ENCODE data around the gene SOX5. TPM values are rescaled to one million over a fixed set of nuclear protein-coding genes. Genes with fewer than 3 reads are reported as not detected.

The SOX5 gene
- polyA plus RNA-seq, 1 of the 3 experiments (the other 2 are of a cell fraction) = 0.21 TPM

DNA sequence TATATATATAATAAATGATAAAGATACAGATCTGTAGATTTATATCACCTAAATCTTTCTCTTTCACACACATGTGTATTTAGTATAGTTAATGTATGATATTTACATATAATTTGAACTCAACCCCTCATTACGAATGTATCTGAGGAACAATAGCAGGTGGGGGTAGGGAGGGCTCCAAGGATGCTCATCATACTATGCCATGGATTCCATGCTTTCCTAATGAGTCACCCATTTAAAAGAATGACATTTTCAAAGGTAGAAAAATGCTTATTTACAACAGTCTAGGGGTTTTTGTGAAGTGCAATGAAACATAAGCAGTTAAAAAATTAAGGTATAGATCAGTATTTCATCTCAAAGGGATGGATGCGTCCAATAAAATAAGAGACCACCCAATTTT is 181.6 kb downstream of the SOX5 start:
- Histone ChIP-seq H3F3A (replicated peaks; ENCODE audit: insufficient read depth) (no peaks in the 10 kb centered on the region), H3K9ac (no peak overlapping the region), H3K9me2 (no peaks in the 10 kb centered on the region), H3K9me3 (no peaks in the 10 kb centered on the region), H3K79me2 (ENCODE audit: insufficient read depth) (no peaks in the 10 kb centered on the region), H3K4me1 (ENCODE audit: control insufficient read depth in 1 of 2, insufficient read depth in 2 of 2, low read depth in 1 of 2, low read length in 1 of 2) (no peaks in the 10 kb centered on the region), H3K36me3 (replicated peaks in 1 of 2; ENCODE audit: control insufficient read depth in 1 of 2, insufficient read depth in 2 of 2, low read length in 1 of 2) (peaks cover 0 to 4% of the 10 kb centered on the region in 2 experiments), H3K4me2 (no peak overlapping the region), H4K20me1 (ENCODE audit: insufficient read depth) (no peaks in the 10 kb centered on the region), H3K27ac (ENCODE audit: low read depth in 2 of 2, low read length in 1 of 2) (no peak overlapping the region), H3K4me3 (ENCODE audit: low read depth in 2 of 2, low read length in 1 of 2) (no peak overlapping the region), H3K27me3 (ENCODE audit: insufficient read depth) (no peaks in the 10 kb centered on the region), H2AFZ (ENCODE audit: low read depth) (no peak overlapping the region)
- ChIA-PET CTCF (no interaction called here), POLR2A (no interaction called here)
- 63% methylated on average over 2 of the region's 2 CpGs for WGBS (ENCODE audit: low lambda C conversion rate)
- TF ChIP-seq ELF1 (IDR thresholded peaks at IDR 0.05) (no peak), SIN3A (IDR thresholded peaks at IDR 0.05; ENCODE audit: borderline replicate concordance, low read depth, low read length) (no peak)
- TF ChIP-seq, protein P1, sequence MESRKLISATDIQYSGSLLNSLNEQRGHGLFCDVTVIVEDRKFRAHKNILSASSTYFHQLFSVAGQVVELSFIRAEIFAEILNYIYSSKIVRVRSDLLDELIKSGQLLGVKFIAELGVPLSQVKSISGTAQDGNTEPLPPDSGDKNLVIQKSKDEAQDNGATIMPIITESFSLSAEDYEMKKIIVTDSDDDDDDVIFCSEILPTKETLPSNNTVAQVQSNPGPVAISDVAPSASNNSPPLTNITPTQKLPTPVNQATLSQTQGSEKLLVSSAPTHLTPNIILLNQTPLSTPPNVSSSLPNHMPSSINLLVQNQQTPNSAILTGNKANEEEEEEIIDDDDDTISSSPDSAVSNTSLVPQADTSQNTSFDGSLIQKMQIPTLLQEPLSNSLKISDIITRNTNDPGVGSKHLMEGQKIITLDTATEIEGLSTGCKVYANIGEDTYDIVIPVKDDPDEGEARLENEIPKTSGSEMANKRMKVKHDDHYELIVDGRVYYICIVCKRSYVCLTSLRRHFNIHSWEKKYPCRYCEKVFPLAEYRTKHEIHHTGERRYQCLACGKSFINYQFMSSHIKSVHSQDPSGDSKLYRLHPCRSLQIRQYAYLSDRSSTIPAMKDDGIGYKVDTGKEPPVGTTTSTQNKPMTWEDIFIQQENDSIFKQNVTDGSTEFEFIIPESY (IDR thresholded peaks at IDR 0.05; ENCODE audit: borderline replicate concordance, low read depth) = no peak
- TF ChIP-seq, protein P2, sequence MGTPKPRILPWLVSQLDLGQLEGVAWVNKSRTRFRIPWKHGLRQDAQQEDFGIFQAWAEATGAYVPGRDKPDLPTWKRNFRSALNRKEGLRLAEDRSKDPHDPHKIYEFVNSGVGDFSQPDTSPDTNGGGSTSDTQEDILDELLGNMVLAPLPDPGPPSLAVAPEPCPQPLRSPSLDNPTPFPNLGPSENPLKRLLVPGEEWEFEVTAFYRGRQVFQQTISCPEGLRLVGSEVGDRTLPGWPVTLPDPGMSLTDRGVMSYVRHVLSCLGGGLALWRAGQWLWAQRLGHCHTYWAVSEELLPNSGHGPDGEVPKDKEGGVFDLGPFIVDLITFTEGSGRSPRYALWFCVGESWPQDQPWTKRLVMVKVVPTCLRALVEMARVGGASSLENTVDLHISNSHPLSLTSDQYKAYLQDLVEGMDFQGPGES (IDR thresholded peaks at IDR 0.05; ENCODE audit: low read depth, low read length) = no peak
- TF ChIP-seq, protein P3, sequence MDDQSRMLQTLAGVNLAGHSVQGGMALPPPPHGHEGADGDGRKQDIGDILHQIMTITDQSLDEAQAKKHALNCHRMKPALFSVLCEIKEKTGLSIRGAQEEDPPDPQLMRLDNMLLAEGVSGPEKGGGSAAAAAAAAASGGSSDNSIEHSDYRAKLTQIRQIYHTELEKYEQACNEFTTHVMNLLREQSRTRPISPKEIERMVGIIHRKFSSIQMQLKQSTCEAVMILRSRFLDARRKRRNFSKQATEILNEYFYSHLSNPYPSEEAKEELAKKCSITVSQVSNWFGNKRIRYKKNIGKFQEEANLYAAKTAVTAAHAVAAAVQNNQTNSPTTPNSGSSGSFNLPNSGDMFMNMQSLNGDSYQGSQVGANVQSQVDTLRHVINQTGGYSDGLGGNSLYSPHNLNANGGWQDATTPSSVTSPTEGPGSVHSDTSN (IDR thresholded peaks at IDR 0.05) = no peak
- DNase-seq = no peak

DNA sequence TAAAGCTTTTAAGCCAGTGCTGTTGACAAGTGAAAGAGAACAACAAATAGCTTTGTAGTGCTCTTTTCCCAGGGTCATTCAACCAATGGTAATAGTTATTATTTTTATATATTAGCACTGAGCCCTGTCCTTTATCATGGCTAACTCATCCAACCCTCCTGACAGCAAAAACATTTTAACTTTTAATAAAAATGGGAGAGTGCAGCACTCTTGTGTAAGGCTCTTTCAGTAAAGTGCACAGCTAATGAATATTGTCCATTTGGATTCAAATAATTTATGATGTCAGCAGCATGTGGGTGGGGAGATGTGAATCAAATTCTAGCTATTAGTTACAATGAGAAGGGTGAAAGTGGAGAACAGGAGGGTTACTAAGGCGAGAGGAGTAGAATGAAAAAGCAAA is 185.7 kb downstream of the SOX5 start:
- Histone ChIP-seq H3K9me3 (no peaks in the 10 kb centered on the region), H3K4me3 (ENCODE audit: low read depth in 2 of 2, low read length in 1 of 2) (no peak overlapping the region), H3K79me2 (ENCODE audit: insufficient read depth) (no peaks in the 10 kb centered on the region), H3K36me3 (replicated peaks in 1 of 2; ENCODE audit: control insufficient read depth in 1 of 2, insufficient read depth in 2 of 2, low read length in 1 of 2) (peaks cover 0 to 4% of the 10 kb centered on the region in 2 experiments), H2AFZ (ENCODE audit: low read depth) (no peak overlapping the region), H4K20me1 (ENCODE audit: insufficient read depth) (no peaks in the 10 kb centered on the region), H3K27me3 (ENCODE audit: insufficient read depth) (no peaks in the 10 kb centered on the region), H3F3A (replicated peaks; ENCODE audit: insufficient read depth) (no peaks in the 10 kb centered on the region), H3K9me2 (no peaks in the 10 kb centered on the region), H3K27ac (ENCODE audit: low read depth in 2 of 2, low read length in 1 of 2) (no peak overlapping the region), H3K4me1 (ENCODE audit: control insufficient read depth in 1 of 2, insufficient read depth in 2 of 2, low read depth in 1 of 2, low read length in 1 of 2) (no peaks in the 10 kb centered on the region), H3K9ac (no peak overlapping the region), H3K4me2 (no peak overlapping the region)
- ChIA-PET POLR2A (no interaction called here), CTCF (interaction anchor here (0.6 kb wide), 1 partner anchor 76 kb away, joined by 3 read pairs; no protein-coding TSS in a partner anchor)
- WGBS (ENCODE audit: low lambda C conversion rate) = 21% methylated on average over 1 of the region's 1 CpG
- TF ChIP-seq CHD2 (IDR thresholded peaks at IDR 0.05; ENCODE audit: low read length, partially characterized antibody) (no peak), RFX5 (IDR thresholded peaks at IDR 0.05; ENCODE audit: low read length) (no peak), SMC3 (IDR thresholded peaks at IDR 0.05; ENCODE audit: low read depth, low read length) (no peak), TEAD4 (IDR thresholded peaks at IDR 0.05; ENCODE audit: borderline replicate concordance, insufficient read depth) (no peak), SIN3A (IDR thresholded peaks at IDR 0.05; ENCODE audit: borderline replicate concordance, low read depth, low read length) (no peak), GABPA (IDR thresholded peaks at IDR 0.05; ENCODE audit: low read depth) (no peak), MEF2A (IDR thresholded peaks at IDR 0.05; ENCODE audit: borderline replicate concordance, low read depth) (no peak)
- TF ChIP-seq, protein P4, sequence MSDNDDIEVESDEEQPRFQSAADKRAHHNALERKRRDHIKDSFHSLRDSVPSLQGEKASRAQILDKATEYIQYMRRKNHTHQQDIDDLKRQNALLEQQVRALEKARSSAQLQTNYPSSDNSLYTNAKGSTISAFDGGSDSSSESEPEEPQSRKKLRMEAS (IDR thresholded peaks at IDR 0.05; ENCODE audit: low read depth) = no peak
- TF ChIP-seq, protein P2 (IDR thresholded peaks at IDR 0.05; ENCODE audit: low read depth, low read length) = no peak
- no peak for DNase-seq

All from SK-N-SH (cell line).